H1 (cell line): ENCODE results near the gene AP4B1. TPM values are rescaled to one million over a fixed set of nuclear protein-coding genes. Genes with fewer than 3 reads are reported as not detected.

Source experiments
- CTCF ChIA-PET: fragments of 300-600 bp; sonication (Branson Sonifier 250); formaldehyde crosslinking; loops from one replicate; lab custom pipeline; 2021; ENCODE audit not compliant: partially characterized antibody; lab: Charles Lee
- POLR2A ChIA-PET: fragments of 300-600 bp; sonication (Branson Sonifier 250); formaldehyde crosslinking; loops from one replicate; lab custom pipeline; 2021; ENCODE audit warnings: inconsistent platforms; ENCODE audit not compliant: partially characterized antibody; lab: Charles Lee
- DNase-seq, 2 experiments: peaks; one replicate each; pipeline versions ENCODE4 v3.0.0 to v3.0.0-alpha.2; 2010 to 2022; ENCODE audit warnings: low spot score in 2 of 2, low read depth in 1 of 2, mixed read lengths in 1 of 2
- FAIRE-seq: peaks from 2 replicates; lab custom pipeline; 2011; peaks lifted over from hg19 to GRCh38; lab: Jason Lieb, UNC
- H2AFZ ChIP-seq: 2 replicates; pipeline ENCODE4 v1.8.1; 2012; ENCODE audit warnings: low read length, inconsistent platforms
- H2AK5ac ChIP-seq: 2 replicates; pipeline ENCODE4 v1.6.1; 2013; ENCODE audit warnings: low read depth, low read length
- H2BK120ac ChIP-seq: replicated peaks from 2 replicates; pipeline ENCODE3; 2013; ENCODE audit warnings: low read depth, low read length, inconsistent platforms
- H2BK12ac ChIP-seq: 2 replicates; pipeline ENCODE4 v1.6.1; 2013; ENCODE audit warnings: low read depth, low read length
- H2BK15ac ChIP-seq: 2 replicates; pipeline ENCODE4 v1.6.1; 2013; ENCODE audit warnings: low read length
- H2BK20ac ChIP-seq: 2 replicates; pipeline ENCODE4 v1.6.1; 2013; ENCODE audit warnings: low read length
- H2BK5ac ChIP-seq: 2 replicates; pipeline ENCODE4 v1.6.1; 2013; ENCODE audit warnings: low read depth, low read length
- H3K14ac ChIP-seq: 2 replicates; pipeline ENCODE4 v1.6.1; 2013; ENCODE audit warnings: inconsistent platforms; ENCODE audit not compliant: insufficient read length
- H3K18ac ChIP-seq: 2 replicates; pipeline ENCODE4 v1.6.1; 2013; ENCODE audit warnings: low read length; ENCODE audit errors: extremely low read depth
- H3K23ac ChIP-seq: 2 replicates; pipeline ENCODE4 v1.6.1; 2013; ENCODE audit warnings: inconsistent platforms; ENCODE audit not compliant: insufficient read length
- H3K23me2 ChIP-seq: 2 replicates; pipeline ENCODE4 v1.6.1; 2013; ENCODE audit warnings: low read depth, low read length
- H3K27ac ChIP-seq: 2 replicates; pipeline ENCODE4 v1.6.1; 2011; ENCODE audit warnings: low read depth, low read length, inconsistent platforms
- H3K27me3 ChIP-seq, 4 experiments: replicated peaks in 1 of 4; 1 replicate in 1 of 4; 2 replicates in 3 of 4; pipeline versions ENCODE4 v1.6.1 to v1.8.1; 2011 to 2013; ENCODE audit warnings: low read length in 3 of 4, mild to moderate bottlenecking in 3 of 4, inconsistent platforms in 2 of 4, mixed read lengths in 2 of 4, moderate library complexity in 1 of 4; ENCODE audit not compliant: control insufficient read depth in 3 of 4, insufficient read depth in 3 of 4; ENCODE audit errors: extremely low read depth in 1 of 4
- H3K36me3 ChIP-seq, 4 experiments: 2 replicates each; pipeline versions ENCODE4 v1.6.1 to v1.8.1; 2011 to 2013; ENCODE audit warnings: mild to moderate bottlenecking in 4 of 4, low read length in 3 of 4, moderate library complexity in 2 of 4, control low read depth in 1 of 4, inconsistent platforms in 1 of 4; ENCODE audit not compliant: insufficient read depth in 4 of 4, control insufficient read depth in 2 of 4
- H3K4ac ChIP-seq: replicated peaks from 2 replicates; pipeline ENCODE3; 2013; ENCODE audit warnings: low read length, low read depth, mixed read lengths, inconsistent platforms; ENCODE audit not compliant: insufficient read length
- H3K4me1 ChIP-seq, 4 experiments: replicated peaks in 1 of 4; 1 replicate in 1 of 4; 2 replicates in 3 of 4; pipeline versions ENCODE4 v1.6.1 to v1.8.1; 2011 to 2013; ENCODE audit warnings: low read length in 3 of 4, inconsistent platforms in 2 of 4, mixed read lengths in 1 of 4; ENCODE audit not compliant: insufficient read depth in 4 of 4, control insufficient read depth in 3 of 4
- H3K4me2 ChIP-seq, 2 experiments: 2 replicates each; pipeline versions ENCODE4 v1.6.1 to v1.8.1; 2011 to 2013; ENCODE audit warnings: low read depth in 2 of 2, low read length in 2 of 2, control low read depth in 1 of 2, inconsistent platforms in 1 of 2, mild to moderate bottlenecking in 1 of 2; ENCODE audit not compliant: insufficient read depth in 1 of 2
- H3K4me3 ChIP-seq, 4 experiments: fragments of 200-600, 300-600 bp in 1 of 4; sonication (generic), shearing (Covaris generic), sonication (Bioruptor Twin) in 1 of 4; 2 replicates each; pipeline versions ENCODE4 v1.5.1 to v1.8.1; 2011 to 2016; ENCODE audit warnings: low read length in 4 of 4, low read depth in 3 of 4, control low read depth in 2 of 4, inconsistent platforms in 2 of 4, mild to moderate bottlenecking in 2 of 4, mixed read lengths in 1 of 4, moderate library complexity in 1 of 4; ENCODE audit not compliant: insufficient read depth in 2 of 4; ENCODE audit errors: extremely low read depth in 1 of 4
- H3K56ac ChIP-seq: replicated peaks from 2 replicates; pipeline ENCODE3; 2013; ENCODE audit warnings: low read depth, mild to moderate bottlenecking, mixed read lengths, low read length, inconsistent platforms; ENCODE audit not compliant: insufficient read length
- H3K79me1 ChIP-seq: 2 replicates; pipeline ENCODE4 v1.6.1; 2013; ENCODE audit warnings: low read depth, low read length, control low read depth
- H3K79me2 ChIP-seq, 2 experiments: 2 replicates each; pipeline versions ENCODE4 v1.6.1 to v1.8.1; 2012 to 2013; ENCODE audit warnings: low read length in 2 of 2, mild to moderate bottlenecking in 2 of 2, inconsistent platforms in 1 of 2; ENCODE audit not compliant: insufficient read depth in 2 of 2, control insufficient read depth in 1 of 2
- H3K9ac ChIP-seq, 4 experiments: replicated peaks in 1 of 4; 1 replicate in 1 of 4; 2 replicates in 3 of 4; pipeline versions ENCODE4 v1.6.1 to v1.8.1; 2011 to 2013; ENCODE audit warnings: low read depth in 3 of 4, low read length in 3 of 4, control low read depth in 2 of 4, mild to moderate bottlenecking in 2 of 4, moderate library complexity in 2 of 4, inconsistent platforms in 1 of 4; ENCODE audit errors: extremely low read depth in 1 of 4
- H3K9me3 ChIP-seq, 2 experiments: 2 replicates each; pipeline versions ENCODE4 v1.6.1 to v1.8.1; 2012 to 2013; ENCODE audit warnings: mild to moderate bottlenecking in 2 of 2, moderate library complexity in 2 of 2, control low read depth in 1 of 2, inconsistent platforms in 1 of 2, low read depth in 1 of 2, low read length in 1 of 2, mixed read lengths in 1 of 2; ENCODE audit not compliant: insufficient read depth in 2 of 2
- H4K20me1 ChIP-seq, 2 experiments: replicated peaks in 1 of 2; 2 replicates each; pipeline versions ENCODE3 to v1.8.1; 2011 to 2013; ENCODE audit warnings: inconsistent platforms in 2 of 2, low read length in 2 of 2, mild to moderate bottlenecking in 1 of 2; ENCODE audit not compliant: insufficient read depth in 2 of 2, control insufficient read depth in 1 of 2
- H4K5ac ChIP-seq: 2 replicates; pipeline ENCODE4 v1.6.1; 2013; ENCODE audit warnings: low read length, low read depth, mixed read lengths, inconsistent platforms; ENCODE audit not compliant: insufficient read length
- H4K8ac ChIP-seq: 2 replicates; pipeline ENCODE4 v1.8.0; 2013; ENCODE audit warnings: mild to moderate bottlenecking, moderate library complexity, low read length, inconsistent platforms; ENCODE audit not compliant: insufficient read depth; ENCODE audit errors: extremely low read depth
- H4K91ac ChIP-seq: replicated peaks from 2 replicates; pipeline ENCODE3; 2013; ENCODE audit warnings: low read length, mixed read lengths, inconsistent platforms; ENCODE audit not compliant: insufficient read length
- YY1 ChIP-seq: IDR thresholded peaks from 2 replicates; pipeline ENCODE4 v1.6.1; 2011; ENCODE audit warnings: low read depth, mild to moderate bottlenecking, low read length
- WGBS, 2 experiments: shearing (Covaris generic) in 1 of 2; methylation state at CpG; one replicate each; pipeline versions ENCODE4 v1.1.6 to v1.1.7; 2013 to 2015; ENCODE audit warnings: low lambda C conversion rate in 2 of 2, mixed read lengths in 2 of 2, inconsistent platforms in 1 of 2, low coverage in 1 of 2, missing lambda C conversion rate in 1 of 2; ENCODE audit not compliant: insufficient replicate concordance in 2 of 2, insufficient coverage in 1 of 2, insufficient read length in 1 of 2; ENCODE audit errors: extremely low coverage in 1 of 2, missing lambda C conversion rate in 1 of 2; 5-methylcytosine and 5-hydroxymethylcytosine counted together
- polyA plus RNA-seq, 7 experiments: library from polyadenylated mRNA; depleted of rRNA in 3 of 7; stranded (reverse) in 5 of 7; unstranded in 2 of 7; fragments of >200 nt in 5 of 7; fragments of 200-250 nt in 2 of 7; gene quantifications; 1 replicate in 5 of 7; 2 replicates in 1 of 7; 4 replicates in 1 of 7; pipeline versions ENCODE4 v1.2.1 to v1.2.3, GENCODE V29; 2011 to 2013; ENCODE audit warnings: missing spikeins in 2 of 7, mixed read lengths in 2 of 7
- total RNA-seq: library from RNA; stranded (reverse); fragmentation: NEBNext Ultra II Directional; extraction: Animal tissue kit (Norgen Biotek cat#: 25700); gene quantifications from 2 replicates; pipeline ENCODE4 v1.2.1, GENCODE V29; 2021

Gene AP4B1
- total and polyA plus RNA-seq, 2 of the 8 experiments (the other 6 are each of a cell fraction or from before 2014, with no cell fraction given): 8.9 to 9.0 TPM

DNA sequence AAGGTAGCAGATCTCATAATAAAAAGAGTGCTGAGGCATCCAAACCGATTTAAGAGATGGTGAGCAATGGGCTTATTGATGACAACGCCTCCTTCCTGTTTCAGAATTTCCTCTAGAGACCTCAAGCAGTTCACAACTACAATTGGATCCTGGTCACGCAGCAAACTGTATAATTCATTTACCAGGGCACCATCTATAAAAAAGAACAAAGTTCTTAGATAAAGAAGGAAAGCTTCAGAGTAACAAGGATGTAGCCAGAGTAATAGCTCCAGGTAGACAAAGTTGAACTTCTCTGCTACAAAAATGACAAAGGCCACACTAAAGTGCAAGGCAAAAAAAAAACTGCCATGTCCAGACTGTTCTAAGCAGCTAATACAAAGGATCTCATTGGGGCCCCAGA lies 3.4 kb downstream of the AP4B1 start:
- Histone ChIP-seq H2BK15ac (no peak overlapping the region), H2AFZ (no peak overlapping the region), H4K5ac (no peak overlapping the region), H2AK5ac (no peak overlapping the region), H3K4me2 (no peak overlapping the region), H4K20me1 (no peaks in the 10 kb centered on the region), H3K27ac (no peak overlapping the region), H3K4me1 (peaks cover 0 to 3% (median under 1%) of the 10 kb centered on the region in 4 experiments; a peak in 5 of 7 replicates), H2BK5ac (no peak overlapping the region), H3K23ac (no peak overlapping the region), H3K79me1 (no peaks in the 10 kb centered on the region), H4K8ac (no peak overlapping the region), H3K79me2 (no peaks in the 10 kb centered on the region), H4K91ac (no peak overlapping the region), H3K4ac (no peak overlapping the region), H3K36me3 (peaks cover 0 to 10% (median 4%) of the 10 kb centered on the region in 4 experiments; a peak in 6 of 8 replicates), H3K4me3 (no peak overlapping the region), H3K56ac (no peak overlapping the region), H3K9ac (no peak overlapping the region), H2BK12ac (no peak overlapping the region), H3K14ac (no peak overlapping the region), H3K27me3 (no peaks in the 10 kb centered on the region), H2BK120ac (no peak overlapping the region), H2BK20ac (no peak overlapping the region), H3K23me2 (peaks cover 7% of the 10 kb centered on the region), H3K18ac (no peak overlapping the region), H3K9me3 (no peaks in the 10 kb centered on the region)
- ChIA-PET CTCF (no interaction called here), POLR2A (no interaction called here)
- FAIRE-seq (no peak), DNase-seq (no peak)
- no peak for TF ChIP-seq YY1
- WGBS, 2 experiments: 82% methylated on average over 3 of the region's 3 CpGs; no CpG with 5 or more reads in 1 of the 2 experiments
